ENCODE measurements around the gene METTL27.
"Not testable (repeated sequence)": the region's sequence is repeated elsewhere in the genome, so short reads cannot be mapped to it uniquely, and the experiment has no call there.

Gene METTL27

GRCh38 chr7:73838642-73839041 lies 3.7 kb downstream of the METTL27 start:
- DNase-seq (ENCODE audit: low spot score) = no peak

DNA sequence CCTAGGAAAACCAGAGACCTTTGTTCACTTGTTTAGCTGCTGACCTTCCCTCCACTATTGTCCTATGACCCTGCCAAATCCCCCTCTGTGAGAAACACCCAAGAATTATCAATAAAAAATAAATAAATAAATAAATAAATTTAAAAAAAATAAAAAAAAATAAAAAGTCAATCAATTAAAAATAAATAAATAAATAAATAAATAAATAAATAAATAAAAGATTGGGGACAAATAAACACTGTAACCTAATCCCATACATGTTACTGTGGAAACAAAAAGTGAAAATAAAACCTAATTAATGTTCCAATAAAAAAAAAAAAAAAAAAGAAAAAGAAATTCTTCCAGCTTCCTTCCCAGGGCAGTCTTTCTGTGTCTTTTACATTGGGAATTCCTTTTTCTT lies 5.1 kb downstream of the METTL27 start:
- DNase-seq (ENCODE audit: low spot score) = not testable (repeated sequence)

DNA sequence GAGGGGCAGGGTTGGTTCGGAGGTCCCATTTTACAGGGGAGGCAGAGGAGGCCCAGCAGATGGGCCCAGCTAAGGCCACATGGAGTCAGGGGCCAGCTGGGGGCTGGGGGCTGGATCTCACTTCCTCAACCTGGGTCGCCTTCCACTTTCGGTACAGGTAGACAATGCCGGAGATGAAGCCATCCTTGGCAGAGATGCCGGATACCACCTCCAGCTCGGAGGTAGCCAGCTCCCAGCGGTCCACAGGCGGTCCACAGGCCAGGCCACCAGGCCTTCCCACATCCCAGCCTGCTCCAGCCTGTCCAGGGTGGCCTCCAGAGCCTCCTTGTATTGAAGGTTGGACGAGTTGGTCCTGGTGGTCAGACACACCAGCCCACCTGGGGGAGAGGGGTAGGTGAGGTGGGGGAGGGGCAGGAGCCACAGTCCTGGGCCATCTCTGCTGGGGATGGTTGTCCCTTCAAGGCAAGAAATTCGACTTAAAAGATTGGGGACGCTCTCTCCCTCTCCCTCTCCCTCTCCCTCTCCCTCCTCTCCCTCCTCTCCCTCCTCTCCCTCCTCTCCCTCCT lies 7.6 kb downstream of the METTL27 start:
- DNase-seq (ENCODE audit: low spot score) = no peak

DNA sequence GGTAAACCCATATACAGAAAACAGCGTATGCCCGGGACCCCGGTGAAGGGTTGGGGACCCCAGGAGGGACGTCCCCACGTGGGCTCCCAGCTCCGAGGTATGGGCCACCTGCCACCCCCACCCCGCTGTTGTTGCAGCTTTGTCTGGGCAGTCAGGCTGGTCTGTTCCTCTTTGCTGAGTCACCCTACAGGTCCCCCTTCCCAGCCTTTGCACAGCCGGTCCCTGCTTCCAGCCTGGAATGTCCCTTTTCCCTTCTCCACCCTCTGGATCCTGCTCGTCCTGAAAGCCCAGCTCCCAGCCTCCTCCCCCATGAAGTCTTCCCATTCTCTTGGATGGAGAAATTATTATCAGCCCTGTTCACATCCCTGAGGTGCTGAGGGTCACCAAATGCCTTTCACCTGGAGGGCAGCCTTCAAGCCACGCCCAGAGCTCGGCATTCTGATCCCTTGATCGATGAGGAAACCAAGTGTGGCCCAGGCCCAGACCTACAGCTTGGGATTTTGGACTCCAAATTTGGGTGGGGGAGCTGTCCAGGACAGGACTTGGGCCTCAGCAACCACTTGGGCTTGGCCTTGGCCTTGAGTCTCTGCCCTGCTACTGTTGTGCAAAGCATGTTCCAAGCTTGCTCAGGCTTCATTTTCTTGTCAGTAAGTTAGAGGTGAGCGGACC lies 8.9 kb downstream of the METTL27 start:
- no peak for DNase-seq (ENCODE audit: low spot score)

- no peak for DNase-seq (ENCODE audit: low spot score)
These were observed 9.5 kb downstream of the METTL27 start for GRCh38 chr7:73832806-73833205.

GRCh38 chr7:73831834-73832651 lies 10.3 kb downstream of the METTL27 start:
- no peak for DNase-seq (ENCODE audit: low spot score)

DNA sequence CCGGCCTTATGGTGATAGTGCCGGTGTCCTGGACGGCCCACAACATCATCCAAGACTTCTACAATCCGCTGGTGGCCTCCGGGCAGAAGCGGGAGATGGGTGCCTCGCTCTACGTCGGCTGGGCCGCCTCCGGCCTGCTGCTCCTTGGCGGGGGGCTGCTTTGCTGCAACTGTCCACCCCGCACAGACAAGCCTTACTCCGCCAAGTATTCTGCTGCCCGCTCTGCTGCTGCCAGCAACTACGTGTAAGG lies 10.8 kb downstream of the METTL27 start:
- no peak for DNase-seq (ENCODE audit: low spot score)

DNA sequence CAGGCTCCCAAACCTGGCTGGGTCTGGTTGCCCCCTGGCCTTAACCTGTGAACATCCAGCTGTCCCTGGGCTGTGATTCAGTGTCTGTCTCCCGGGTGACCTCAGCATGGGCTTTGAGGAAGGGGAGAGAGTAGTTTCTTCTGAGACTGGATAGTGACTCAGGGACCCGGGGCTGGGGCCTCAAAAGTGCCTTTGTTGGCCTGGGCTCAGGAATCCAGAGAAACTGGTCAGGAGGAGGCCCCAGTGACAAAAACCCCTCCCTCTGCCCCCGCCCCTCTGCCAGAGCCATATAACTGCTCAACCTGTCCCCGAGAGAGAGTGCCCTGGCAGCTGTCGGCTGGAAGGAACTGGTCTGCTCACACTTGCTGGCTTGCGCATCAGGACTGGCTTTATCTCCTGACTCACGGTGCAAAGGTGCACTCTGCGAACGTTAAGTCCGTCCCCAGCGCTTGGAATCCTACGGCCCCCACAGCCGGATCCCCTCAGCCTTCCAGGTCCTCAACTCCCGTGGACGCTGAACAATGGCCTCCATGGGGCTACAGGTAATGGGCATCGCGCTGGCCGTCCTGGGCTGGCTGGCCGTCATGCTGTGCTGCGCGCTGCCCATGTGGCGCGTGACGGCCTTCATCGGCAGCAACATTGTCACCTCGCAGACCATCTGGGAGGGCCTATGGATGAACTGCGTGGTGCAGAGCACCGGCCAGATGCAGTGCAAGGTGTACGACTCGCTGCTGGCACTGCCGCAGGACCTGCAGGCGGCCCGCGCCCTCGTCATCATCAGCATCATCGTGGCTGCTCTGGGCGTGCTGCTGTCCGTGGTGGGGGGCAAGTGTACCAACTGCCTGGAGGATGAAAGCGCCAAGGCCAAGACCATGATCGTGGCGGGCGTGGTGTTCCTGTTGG lies 11.4 kb downstream of the METTL27 start, which contains the start of gene CLDN4:
CLDN4 (plus strand) TSS at position 316 of the 903 bp plus-strand sequence; CDS start at position 522, 206 bp downstream.
- DNase-seq (ENCODE audit: low spot score) = no peak

GRCh38 chr7:73829921-73830680 lies 12.2 kb downstream of the METTL27 start:
- no peak for DNase-seq (ENCODE audit: low spot score)

DNA sequence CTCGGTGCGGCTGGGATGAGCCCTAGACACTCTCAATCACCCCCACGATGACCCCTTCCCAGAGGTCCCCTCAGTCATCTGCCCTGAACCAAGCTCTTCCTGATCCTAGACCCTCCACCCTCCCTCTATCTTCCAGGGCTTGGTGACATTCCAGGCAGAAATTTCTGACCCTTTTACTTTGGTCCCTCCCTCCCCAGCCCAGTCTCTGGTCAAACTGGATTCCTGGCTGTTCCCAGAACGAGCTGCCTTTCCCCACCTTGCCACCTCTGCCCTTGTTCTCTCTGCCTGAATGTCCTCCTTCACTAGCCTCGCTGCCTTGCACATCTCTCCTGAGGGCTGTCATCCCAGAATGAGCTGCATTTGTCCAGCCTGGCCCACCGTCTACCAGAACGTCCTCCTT lies 12.8 kb downstream of the METTL27 start:
- DNase-seq (ENCODE audit: low spot score) = no peak

DNA sequence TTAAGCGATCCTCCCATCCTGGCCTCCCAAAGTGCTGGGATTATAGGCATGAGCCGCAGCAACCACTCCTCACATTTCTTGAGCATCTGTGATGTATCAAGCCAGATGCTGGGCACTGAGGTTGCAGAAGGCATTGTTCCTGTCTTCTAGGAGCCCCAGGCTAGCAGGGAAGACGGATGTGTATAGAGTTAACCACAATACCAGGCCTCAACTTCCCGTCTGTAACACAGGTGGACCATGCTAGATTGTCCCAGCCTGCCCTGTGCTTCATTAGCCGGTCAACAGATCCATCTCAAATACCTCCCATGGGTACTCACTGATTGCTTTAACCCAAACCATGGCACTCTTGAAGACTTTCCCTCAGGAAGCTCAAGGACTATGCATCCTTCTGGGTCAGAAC lies 13.3 kb downstream of the METTL27 start:
- DNase-seq (ENCODE audit: low spot score) = no peak

GRCh38 chr7:73828107-73828803 lies 14.1 kb downstream of the METTL27 start:
- peak; percentile 60 for DNase-seq (ENCODE audit: low spot score)

DNA sequence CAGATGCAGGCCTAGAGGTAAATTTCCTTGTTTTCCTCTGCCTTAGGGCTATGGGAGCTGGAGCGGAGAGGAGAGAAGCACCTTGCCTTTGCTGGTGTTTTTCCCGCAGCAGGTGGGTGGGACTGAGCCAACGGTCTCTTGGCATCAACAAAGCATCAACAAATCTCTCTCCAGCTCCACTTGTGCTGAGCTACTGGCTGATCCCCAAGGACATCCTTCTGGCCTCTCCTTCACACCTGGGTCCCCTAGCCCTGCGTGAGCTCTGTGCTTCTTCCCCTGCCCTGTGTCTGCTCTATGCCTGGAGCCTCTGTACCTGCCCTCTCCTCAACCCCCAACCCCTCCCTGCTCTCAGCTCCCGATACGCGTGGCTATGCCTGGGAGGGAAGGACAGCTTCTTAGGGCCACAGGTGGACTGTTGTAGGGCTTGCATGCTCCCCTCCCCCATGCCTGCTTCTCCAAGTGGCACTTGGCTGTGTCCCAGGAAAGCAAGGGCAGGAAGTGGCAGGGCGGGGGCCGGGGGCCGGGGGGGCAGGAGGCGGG lies 14.7 kb downstream of the METTL27 start:
- no peak for DNase-seq (ENCODE audit: low spot score)

DNA sequence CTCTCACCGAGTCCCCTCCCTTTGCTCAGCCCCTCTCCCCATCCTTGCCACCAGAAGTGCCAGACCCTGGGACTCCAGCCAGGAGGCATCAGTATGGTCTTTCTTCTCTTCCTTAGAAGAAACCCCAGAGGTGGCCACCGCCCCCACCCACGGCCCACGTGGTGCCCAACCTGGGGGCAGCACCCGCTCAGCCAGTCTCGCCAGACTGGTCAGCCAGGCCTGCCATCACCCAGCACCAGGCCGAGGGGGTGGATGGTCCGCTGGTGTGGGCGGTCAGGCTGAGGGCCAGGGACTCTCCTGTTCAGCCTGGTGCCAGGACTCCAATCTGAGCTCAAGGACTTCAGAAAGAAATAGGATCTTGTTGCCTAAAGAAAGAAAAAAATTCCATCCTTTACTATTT lies 17.3 kb downstream of the METTL27 start:
- no peak for DNase-seq (ENCODE audit: low spot score)

DNA sequence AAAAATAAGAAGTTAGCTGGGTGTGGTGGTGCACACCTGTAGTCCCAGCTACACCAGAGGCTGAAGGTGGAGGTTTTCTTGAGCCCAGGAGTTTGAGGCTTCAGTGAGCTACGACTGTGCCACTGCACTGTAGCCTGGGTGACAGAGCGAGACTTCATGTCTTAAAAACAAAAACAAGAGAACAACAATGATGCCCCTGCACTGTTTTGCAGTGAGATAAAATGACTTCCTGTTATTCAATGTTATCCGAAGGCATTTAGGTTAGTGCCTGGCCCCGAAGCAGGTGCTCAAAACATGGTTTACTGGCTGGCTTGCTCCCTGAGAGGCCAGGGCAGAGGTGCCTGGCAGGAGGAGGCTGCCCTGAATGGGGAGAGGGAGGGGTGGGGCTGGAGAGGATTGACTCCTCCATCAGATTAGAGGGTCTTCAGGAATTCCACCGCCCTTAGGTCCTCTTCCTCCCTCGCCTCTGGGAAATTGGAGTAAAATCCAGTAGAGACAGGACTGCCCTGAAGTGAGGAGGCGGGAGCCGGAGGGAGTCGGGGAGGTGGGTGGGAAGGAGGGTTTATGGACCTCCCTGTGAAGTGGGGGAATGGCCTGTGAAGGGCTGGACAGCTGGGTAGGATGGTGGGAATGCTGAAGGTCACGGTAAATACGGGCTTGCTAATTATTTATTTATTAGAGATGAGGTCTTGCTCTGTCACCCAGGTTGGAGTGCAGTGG lies 18.3 kb downstream of the METTL27 start:
- DNase-seq (ENCODE audit: low spot score) = no peak

- no peak for DNase-seq (ENCODE audit: low spot score)
These were observed 19.1 kb downstream of the METTL27 start for GRCh38 chr7:73823257-73823656.

GRCh38 chr7:73822319-73823173 lies 19.8 kb downstream of the METTL27 start:
- DNase-seq (ENCODE audit: low spot score) = peak; percentile 57

DNA sequence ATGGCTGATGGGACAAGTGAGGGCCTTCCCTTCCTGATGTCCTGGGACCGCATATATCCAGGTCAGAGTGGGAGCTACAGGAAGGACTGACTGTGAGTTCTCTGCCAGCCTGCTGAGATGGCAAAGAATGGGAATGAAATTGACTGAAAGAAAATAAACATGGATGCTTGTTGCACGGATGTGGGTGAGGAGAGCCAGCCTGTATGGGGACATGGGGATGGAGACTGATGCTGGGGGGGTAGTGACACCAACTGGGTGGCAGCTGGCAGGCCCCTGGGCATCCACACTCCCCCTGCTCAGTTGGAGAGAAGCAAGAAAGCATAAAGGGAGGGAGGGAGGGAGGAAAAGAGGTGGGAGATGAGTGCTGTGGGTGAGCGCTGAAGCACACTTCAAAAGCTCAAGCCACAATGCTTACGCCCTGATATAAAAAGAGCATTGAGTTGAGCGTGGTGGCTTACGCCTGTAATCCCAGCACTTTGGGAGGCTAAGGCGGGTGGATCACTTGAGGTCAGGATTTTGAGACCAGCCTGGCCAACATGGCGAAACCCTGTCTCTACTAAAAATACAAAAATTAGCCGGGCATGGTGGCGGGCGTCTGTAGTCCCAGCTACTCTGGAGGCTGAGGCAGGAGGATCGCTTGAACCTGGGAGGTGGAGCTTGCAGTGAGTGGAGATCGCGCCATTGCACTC lies 20.6 kb downstream of the METTL27 start:
- DNase-seq (ENCODE audit: low spot score) = not testable (repeated sequence)

Data from COLO829 (cell line).